Measurements from ENCODE around the gene RAD50.

DNA sequence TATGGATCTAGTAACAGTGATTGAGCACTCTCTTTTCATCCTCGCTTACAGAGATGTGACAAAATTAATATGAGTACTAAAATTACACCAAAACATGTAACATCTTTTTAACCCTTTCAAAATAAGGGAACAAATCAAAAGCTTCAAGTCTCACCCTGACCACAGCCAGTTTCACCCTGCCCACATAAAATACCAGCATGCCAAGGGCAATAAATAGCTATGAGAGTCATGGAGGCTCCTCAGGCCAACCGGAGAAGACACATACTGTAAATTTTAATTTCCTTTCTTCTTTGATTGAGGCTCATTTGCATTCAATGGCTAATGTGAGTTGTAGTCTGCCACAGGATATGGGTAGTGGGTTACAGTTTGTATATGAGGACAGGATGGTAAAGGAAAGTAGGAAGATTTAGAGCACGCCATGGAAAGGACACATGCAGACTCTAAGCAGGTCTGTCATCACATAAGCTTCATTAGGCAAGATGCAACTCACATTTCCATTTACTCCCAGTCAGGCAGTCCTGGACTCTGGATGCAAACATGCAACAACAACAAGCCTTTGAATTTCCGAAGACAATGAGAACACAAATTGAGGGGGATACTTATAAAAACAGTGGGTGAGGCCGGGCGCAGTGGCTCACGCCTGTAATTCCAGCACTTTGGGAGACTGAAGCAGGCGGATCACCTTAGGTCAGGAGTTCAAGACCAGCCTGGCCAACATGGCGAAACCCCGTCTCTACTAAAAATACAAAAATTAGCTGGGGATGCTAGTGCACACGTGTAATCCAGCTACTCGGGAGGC lies 128.3 kb downstream of the RAD50 start:
- TF ChIP-seq POLR2A (IDR thresholded peaks at IDR 0.05; ENCODE audit: low read depth) (no peak), EP300 (IDR thresholded peaks at IDR 0.05) (no peak)
- TF ChIP-seq, protein P1, sequence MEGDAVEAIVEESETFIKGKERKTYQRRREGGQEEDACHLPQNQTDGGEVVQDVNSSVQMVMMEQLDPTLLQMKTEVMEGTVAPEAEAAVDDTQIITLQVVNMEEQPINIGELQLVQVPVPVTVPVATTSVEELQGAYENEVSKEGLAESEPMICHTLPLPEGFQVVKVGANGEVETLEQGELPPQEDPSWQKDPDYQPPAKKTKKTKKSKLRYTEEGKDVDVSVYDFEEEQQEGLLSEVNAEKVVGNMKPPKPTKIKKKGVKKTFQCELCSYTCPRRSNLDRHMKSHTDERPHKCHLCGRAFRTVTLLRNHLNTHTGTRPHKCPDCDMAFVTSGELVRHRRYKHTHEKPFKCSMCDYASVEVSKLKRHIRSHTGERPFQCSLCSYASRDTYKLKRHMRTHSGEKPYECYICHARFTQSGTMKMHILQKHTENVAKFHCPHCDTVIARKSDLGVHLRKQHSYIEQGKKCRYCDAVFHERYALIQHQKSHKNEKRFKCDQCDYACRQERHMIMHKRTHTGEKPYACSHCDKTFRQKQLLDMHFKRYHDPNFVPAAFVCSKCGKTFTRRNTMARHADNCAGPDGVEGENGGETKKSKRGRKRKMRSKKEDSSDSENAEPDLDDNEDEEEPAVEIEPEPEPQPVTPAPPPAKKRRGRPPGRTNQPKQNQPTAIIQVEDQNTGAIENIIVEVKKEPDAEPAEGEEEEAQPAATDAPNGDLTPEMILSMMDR (IDR thresholded peaks at IDR 0.05) = no peak

All from esophagus muscularis mucosa (tissue), 4 donors.